DMS53 treated with DMSO at 0.1 percent for 48 hours (cell line): Measurements from ENCODE around the gene SNORC.
"Not testable (repeated sequence)": the region's sequence is repeated elsewhere in the genome, so short reads cannot be mapped to it uniquely, and the experiment has no call there.

Source experiments
- DNase-seq: peaks from one replicate; lab custom pipeline; 2025; ENCODE audit not compliant: unreplicated experiment; lab: John Stamatoyannopoulos, UW

The SNORC gene

DNA sequence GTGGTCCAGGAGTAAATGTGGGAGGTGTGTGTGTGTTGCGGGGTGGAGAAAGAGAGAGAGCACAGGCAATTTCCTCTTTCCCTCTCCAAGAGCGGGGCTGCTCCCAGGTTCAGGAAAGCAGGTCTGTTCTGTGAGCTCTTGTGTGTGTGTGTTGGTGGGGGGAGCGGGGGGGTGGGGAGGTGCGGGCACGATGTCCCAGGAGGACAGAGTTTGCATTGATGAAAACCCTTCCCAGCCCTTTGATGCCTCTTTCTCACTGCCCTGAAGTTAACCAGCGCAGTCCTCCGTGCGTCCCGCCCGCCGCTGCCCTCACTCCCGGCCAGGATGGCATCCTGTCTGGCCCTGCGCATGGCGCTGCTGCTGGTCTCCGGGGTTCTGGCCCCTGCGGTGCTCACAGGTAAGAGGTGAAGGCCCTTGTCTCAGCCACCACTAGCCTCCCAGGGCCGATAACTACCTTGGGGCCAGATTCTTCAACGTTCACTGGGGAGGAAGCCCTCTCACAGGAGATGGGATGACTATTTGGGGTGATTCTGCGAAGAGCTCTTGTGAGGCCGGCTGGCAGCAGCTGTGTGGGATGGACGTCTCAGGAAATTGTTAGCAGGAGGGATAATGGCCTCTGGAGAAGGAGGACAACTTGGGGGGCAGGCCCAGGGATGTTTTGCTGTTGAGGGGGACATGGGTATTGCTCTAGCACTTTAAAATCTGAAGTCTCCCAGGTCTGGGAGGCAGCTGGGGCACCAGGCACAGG is at the start of gene SNORC:
TSS of gene SNORC (plus strand) at position 247 of the 748 bp plus-strand sequence. CDS start at position 325, 78 bp downstream.
- DNase-seq: no peak

DNA sequence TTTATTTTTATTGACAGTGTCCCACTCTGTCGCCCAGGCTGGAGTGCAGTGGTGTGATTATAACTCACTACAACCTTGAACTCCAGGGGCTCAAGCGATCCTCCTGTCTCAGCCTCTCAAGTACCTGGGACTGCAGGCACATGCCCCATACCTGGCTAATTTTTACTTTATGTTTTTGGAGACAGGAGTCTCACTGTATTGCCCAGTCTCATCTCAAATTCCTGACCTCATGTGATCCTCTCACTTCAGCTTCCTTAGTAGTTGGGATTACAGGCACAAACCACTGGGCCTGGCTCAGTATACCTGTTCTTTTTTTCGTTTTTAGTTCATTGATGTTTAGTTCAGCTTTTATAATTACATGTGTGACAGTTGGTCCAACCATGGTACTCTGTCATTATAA is 40.1 kb upstream of the SNORC start:
- no peak for DNase-seq

DNA sequence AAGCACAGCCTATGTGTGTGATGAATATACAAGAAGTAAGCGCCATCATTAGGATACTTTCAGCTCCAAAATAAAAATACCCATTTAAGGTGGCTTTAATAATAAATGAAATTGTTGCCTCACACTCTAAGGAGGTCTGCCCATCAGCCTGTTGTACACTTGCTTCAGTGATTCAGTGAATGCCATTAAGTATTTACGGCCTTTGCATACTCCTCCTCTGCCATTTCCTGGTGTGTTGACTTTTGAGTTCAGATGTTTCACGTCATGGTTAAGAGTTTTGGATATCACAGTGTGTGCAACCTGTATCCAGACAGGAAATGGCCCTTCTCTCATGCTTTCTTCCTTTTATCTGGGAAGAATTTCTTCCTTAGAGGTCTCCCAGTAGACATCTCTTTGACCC is 38.6 kb upstream of the SNORC start:
- DNase-seq: no peak

DNA sequence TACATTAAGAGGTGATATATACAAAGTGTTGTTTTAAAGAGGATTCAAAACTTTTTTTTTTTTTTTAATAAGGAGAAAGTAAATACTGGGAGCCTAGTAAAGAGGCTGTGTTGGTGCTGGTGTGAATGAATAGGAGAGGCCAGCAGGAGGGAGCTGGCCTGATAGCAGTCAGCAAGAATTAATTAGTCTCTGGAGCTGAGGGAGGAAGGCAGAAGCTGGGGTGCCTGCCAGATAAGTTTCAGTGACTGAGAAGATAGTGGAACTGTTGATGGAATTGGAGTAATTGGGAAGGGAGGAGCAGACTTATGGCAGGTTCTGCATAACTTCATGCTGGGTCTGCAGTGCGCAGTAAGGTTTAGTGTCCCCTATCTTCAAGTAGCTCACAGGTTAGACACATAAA is 36.2 kb upstream of the SNORC start:
- DNase-seq: no peak

DNA sequence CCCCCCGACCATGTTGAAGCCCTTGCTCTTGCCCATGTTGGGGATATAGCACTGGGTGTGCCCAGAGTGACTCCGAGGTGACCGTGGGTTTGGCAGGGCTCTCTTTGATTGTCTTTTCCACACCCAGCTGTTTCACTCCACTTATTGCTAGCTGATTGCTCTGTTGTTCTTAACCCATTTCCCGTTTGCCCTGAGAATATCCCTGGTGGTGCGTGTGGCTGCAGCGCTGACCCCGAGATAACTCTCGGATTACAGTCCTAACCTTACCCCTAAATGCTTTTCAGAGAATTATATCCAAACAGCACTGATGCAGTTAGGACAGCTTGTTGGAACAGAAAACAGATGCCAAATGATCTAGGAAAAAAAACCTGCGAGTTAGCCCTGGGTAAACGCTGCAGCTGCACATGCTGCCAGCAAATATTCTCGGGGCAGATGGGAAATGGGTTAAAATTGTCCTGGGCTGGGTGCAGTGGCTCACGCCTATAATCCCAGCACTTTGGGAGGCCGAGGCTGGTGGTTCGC is 34.3 kb upstream of the SNORC start:
- no peak for DNase-seq

DNA sequence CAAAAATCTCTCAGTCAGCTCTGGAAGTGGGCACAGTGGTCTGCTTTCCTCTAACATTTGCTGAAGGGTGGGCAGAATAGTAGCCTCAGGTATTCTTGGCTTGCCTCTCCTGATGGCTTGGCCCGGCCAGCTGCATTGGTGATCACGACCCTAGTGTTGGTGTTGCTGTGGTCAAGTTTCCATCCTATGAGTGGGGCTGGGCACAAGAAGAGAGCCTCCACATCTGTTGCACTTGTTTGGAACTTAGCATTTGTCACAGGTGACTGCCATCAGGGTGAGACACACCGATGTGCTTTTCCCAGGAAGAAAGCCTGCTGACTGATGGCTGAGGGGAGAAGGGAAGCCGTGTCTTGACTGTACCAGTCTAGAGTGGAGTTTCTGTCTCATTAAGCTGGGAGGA is 33.1 kb upstream of the SNORC start:
- no peak for DNase-seq

DNA sequence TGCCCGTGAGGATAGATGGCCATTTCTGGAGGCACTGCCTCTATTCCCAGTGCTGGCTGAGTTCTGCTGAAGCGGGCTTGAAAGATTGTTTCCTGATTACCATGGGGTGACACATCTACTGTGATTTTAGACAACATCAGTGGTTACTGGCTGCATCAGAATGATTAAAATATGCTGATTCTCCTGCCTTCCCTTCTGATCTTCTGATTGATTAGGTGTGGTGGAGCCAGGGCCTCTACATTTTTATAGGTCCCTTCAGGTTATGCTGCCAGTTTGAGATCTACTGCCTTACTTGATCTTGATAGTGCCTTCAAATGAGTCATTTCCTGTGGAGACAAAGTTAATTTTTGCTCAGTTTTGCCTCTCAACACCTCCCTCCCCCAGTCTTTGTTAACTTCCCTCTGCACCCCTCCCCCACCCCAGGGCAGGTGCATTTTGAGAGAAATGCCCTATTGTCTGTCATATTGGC is 31.6 kb upstream of the SNORC start:
- DNase-seq: no peak

DNA sequence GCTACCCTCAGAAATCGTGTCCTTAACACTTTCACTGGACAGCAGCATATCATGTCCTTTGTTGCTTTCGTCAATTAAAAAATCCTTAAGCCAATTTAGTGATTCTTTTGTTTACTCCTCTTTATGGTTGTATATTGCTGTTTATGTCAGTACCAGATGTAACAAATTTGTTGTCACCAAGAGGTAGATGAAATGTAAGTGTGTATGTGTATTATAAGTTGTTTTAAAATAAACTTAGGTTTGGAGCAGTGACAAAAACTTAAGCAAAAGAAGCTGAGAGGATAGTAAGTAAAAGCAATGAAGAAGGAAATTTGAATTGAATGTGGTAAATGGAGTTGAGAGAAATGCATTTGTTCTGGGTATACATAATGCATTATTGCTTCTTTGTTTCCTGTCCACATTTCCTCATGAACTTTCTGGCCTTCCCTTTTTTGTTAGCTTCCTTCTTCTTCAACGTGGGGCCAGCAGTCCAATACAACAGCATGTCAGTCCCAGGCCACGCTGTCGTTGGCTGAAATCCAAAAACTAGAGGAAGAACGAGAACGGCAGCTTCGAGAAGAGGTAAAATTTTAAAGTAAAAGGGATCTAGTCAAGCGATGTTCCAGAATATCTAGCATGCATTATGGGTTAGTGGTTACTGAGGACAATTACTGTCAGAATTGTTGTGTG is 30.5 kb upstream of the SNORC start:
- no peak for DNase-seq

DNA sequence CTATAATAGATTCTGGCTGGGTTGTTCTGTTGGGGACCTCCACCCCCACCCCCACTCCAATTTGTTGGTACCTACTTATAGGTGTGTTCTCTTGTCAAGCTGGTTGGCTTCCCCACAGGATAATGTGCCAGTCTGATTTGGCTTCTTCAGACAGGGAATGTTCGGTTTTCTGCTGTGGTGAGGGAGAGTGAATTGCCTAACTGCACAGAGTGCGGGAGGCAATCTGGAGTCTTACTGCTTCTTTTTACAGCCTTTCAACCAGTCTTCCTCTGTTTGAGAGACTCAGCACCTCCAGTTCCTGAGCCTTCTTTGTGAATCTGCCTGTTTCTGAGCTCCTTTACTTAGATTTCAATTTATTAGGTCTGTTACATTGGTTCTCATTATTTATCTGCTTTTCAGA is 27.4 kb upstream of the SNORC start:
- DNase-seq: no peak

DNA sequence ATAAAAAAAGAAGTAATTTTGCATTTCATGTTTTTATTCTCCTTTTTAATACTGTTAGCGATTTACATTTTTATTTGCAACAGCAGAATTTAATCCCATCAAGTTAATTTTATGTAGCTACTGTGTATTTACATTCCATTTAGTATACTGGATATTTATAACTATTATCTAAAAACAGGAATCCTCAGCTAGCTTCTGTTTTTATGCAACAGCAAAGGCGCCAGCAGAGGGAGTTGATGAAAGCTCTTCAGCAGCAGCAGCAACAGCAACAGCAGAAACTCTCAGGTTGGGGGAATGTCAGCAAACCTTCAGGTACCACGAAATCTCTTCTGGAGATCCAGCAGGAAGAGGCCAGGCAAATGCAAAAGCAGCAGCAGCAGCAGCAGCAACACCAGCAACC is 26.2 kb upstream of the SNORC start:
- DNase-seq: no peak

DNA sequence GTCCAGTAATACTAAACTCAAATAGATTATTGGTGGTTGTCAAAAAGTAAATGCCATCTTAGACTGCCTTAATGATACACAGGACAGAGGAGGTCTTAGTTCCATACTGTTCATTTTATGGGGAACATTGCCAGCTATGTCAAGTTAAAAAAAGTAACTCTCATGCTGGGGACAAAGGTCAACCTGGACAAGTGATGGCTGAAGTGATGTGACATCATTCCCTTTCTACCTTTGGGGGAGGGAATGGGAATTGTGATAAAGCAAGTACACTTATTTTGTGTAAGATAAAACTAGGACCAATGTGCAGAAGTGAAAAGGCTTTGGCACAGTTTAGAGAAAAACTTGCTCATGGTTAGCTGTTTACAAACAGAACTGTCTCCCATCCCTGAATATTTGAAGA is 24.0 kb upstream of the SNORC start:
- DNase-seq: no peak

DNA sequence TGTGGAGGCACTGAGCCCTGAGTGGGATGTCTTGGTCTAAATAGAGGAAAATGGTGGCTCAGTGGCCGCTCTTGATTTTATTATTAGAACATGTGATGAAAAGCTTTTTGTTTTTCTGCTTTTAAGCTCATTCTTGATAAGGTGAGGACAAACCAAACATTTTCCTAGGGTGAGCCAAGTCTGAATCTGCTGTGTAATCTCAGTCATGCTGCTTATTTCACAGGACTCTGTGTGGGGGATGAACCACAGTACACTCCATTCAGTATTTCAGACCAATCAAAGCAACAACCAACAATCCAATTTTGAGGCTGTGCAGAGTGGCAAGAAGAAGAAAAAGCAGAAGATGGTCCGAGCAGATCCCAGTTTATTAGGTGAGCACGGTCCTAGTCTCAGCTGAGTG is 20.0 kb upstream of the SNORC start:
- DNase-seq: no peak

DNA sequence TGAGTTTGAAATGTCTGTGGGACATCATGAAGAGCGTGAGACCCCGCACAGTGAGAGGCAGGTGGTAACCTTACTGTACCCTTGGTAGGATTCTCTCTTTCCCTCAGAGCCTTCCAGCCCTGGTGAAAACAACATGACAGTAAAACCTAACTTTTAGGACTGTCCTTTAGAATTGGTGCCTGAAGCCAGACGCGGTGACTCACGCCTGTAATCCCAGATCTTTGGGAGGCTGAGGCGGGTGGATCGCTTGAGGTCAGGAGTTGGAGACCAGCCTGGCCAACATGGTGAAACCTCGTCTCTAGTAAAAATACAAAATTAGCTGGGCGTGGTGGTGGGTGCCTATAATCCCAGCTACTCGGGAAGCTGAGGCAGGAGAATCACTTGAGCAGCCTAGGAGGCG is 18.0 kb upstream of the SNORC start:
- DNase-seq: not testable (repeated sequence)

DNA sequence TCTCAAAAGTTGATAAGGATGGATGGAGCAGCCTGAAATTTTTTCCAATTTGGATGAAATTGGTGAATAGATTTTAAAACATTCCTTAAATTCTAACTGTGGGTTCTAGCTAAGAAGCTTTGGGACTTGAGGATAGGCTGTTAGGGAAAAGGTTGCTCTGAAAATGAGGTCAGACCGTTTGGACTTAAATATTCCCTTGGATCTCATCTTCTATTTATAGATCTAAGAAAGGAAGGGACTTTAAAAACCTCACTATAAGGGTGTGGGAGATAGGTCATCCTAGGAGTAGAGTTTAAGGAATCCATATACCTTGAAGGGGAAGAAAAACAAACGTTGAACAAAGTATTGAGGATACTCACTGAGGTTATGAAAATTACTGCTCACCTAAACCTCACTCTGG is 17.4 kb upstream of the SNORC start:
- DNase-seq: no peak

DNA sequence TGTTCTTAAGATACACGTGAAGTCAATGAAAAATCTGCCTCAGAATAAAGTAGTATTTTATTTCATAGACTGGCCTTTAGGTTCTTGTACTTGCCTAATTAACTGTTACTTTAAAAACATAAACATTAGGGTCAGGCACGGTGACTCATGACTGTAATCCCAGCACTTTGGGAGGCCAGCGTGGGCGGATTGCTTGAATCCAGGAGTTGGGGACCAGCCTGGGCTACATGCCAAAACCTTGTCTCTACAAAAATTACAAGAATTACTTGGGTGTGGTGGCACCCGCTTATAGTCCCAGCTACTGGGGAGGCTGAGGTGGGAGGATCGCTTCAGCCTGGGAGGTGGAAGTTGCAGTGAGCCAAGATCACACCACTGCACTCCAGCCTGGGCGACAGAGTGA is 16.0 kb upstream of the SNORC start:
- no peak for DNase-seq

DNA sequence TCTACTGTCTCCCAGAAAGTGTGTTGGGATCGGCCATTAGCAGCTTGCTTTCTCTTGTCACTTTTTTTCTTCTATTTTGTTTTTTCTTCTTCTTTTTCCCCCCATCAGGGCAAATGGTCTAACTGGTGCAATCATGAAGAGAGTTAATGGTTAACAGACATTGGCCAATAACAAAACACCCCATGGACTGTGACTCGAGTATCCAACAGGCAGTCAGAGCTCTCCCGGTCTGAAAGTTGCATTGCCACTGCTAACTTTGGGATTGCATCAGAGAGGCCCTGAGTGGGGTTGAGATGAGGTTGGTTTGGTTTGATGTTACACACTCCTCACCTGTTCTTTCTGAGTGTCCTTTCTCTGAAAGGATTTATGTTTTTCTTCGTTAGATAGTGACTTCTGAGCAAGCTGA is 12.9 kb upstream of the SNORC start:
- no peak for DNase-seq

DNA sequence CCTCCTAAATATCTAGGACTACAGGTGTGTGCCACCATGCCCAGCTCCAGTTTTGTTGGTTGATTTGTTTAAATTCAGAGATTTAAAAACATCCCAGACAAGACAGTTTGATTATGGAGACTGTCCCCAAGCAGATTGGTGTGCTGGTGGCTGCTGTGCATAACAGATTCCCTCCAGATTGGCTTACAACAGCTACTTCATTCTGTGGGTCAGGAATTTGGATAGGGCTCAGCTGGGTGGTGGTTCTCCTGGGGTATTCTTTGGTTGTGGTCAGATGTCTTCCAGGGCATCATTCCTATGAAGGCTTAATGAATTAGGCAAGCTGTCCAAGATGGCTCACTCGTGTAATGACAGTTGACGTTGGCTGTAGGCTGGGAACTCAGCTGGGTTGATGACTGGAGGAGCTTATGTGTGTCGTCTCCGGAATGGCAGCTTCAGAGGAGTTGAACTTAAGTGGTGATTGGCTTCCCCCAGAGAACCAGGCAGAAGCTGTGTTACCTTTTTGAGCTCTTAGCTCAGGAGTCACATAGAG is 10.6 kb upstream of the SNORC start:
- DNase-seq: no peak

DNA sequence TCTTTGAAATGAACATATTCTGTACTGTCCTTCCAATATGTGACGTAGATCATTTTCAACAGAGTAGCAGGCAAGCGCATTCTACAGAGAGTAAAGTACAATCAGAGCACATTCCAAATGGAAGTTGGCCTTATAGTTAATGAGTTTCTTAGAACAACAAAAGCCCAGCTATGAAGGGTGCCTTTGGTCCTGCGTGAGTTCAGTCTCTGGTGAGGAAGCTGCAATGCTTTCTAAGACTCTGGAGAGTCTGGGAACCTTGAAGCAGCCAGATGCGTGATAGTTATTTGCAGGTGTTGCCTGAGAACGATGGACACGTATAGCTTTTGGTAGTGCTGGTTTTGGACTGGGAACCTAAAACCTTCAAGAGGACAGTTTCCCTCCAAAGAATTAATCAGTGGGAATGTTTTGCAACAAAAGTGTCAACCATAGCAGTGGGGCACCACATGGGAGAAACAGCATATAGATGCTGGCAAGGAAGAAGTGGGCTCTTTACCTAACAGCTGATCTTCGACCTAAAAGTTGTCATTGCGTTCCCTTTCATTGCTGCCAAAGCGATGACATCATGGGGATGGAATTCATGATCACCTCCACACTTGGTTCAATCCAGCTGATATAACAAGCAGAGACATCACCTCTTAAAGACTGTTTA is 9.3 kb upstream of the SNORC start:
- no peak for DNase-seq

DNA sequence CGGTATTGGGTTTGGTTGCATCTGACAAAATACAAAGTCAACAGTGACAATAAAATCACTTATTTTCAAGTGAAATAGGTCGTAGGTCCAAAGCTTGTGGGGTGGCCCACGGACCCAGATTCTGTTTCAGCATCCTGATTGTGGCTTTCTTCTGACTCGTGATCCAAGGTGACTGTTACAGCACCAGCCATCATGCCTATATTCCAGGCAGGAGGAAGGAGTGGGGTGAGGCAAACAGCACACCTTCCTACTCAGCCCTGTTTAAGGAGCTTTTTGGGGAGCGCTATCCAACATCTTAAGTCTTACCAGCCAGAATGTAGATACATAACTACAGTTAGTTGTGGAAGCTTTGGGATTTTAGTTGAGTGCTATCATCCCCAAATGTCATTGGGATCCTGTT is 8.7 kb upstream of the SNORC start:
- DNase-seq: no peak

DNA sequence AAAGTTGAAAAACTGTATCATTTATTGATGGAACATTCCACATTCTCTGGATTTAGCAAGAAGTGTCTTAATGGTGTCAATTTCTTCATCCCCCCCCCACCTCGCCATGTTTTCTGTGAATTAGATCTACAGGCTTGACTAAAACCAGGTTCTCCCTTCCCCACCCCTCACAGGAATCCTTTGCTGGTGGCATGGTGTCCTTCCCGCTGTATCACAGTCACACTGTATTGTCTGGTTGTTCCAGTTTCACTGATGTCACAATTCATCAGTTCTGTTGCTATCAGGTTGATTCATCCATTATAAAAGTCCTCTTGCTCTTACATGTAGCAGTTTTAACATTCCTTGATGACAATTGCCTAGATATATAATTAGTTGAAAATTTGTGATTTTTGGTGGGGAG is 6.1 kb upstream of the SNORC start:
- DNase-seq: no peak

DNA sequence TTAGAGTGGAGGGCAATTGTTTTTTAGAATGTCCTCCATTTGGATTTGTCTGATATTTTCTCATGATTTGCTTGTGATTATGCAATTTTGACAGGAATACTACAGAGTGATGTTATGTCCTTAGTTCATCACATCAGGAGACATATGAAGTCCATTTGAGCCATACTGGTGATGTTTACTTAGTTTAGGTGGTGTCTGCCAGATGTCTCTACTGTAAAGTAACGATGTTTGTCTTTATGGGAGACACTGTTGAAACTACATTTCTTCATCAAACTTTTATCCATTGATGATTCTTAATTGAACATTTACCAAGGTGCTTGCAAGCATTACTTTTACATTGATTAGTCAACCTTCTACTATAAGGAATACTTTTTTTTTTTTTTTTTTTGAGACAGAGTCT is 4.9 kb upstream of the SNORC start:
- DNase-seq: no peak

DNA sequence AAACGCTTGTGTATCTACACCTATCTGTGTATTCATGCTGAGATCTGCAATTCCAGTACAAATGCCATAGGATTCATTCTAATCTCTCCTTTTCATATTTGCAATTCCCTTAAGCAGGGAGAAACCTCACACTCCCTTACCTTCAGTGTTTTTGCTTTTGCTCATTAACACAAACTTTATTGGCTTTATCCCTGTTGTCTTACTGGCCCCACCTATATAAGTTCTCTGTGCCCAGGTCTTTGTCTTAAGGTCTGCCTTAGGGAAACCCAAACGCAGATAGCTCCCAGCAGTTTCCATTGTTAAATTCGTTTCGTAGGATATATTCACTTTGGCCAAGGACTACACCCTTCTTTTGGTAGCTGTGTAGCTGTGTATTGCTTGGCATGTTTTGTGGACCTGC is 4.0 kb upstream of the SNORC start:
- DNase-seq: no peak
